ENCODE results near the gene NAALADL2.

- TF ChIP-seq CTCF (IDR thresholded peaks at IDR 0.05; ENCODE audit: low read depth, low read length) (no peak), EZH2phosphoT487 (IDR thresholded peaks at IDR 0.05; ENCODE audit: low read depth) (no peak)
These were observed 363.2 kb downstream of the NAALADL2 start for GRCh38 chr3:175222356-175222755.

Data from OCI-LY3 (cell line).